Right ventricle myocardium inferior (tissue), 1 donor: ENCODE measurements around the gene MGAM2. TPM values are rescaled to one million over a fixed set of nuclear protein-coding genes. Genes with fewer than 3 reads are reported as not detected.

Experiments
- ATAC-seq: fragments of 200-7000 bp; cut with Tn5 transposase; one replicate; pipeline ENCODE4 v1.9.1; 2020; ENCODE audit warnings: mild to moderate bottlenecking, moderate library complexity
- DNase-seq: peaks from one replicate; pipeline ENCODE4 v3.0.0; 2021; ENCODE audit errors: missing footprints
- intact Hi-C: fragments of 100-400 bp; cut with DNase I; formaldehyde crosslinking; loops from one replicate; pipeline ENCODE4 v1.11.0; 2022
- total RNA-seq: library from RNA; stranded (reverse); fragmentation: NEBNext Ultra II Directional; extraction: Animal tissue kit (Norgen Biotek cat#: 25700); gene quantifications from one replicate; pipeline ENCODE4 v1.2.1, GENCODE V29; 2021
- donor health status: DM: no; HTN: yes; CAD: no; lungs with severe emphysema.

The MGAM2 gene
- total RNA-seq, 1 donor from 2014 or later = 0.11 TPM

GRCh38 chr7:142110638-142111037, 880 bp upstream of the MGAM2 start:
- intact Hi-C loops = no loop called here
- DNase-seq (no peak), ATAC-seq (no peak)

GRCh38 chr7:142112086-142112485, 568 bp downstream of the MGAM2 start:
- intact Hi-C loops = no loop called here
- no peak for DNase-seq
- ATAC-seq = no peak

GRCh38 chr7:142114207-142114606, 2.7 kb downstream of the MGAM2 start:
- DNase-seq (no peak), ATAC-seq (no peak)
- intact Hi-C loops = no loop called here

- no peak for DNase-seq
- intact Hi-C loops = no loop called here
- ATAC-seq = no peak
Measured at GRCh38 chr7:142120524-142120923, 9.0 kb downstream of the MGAM2 start.

GRCh38 chr7:142123184-142123583, 11.7 kb downstream of the MGAM2 start:
- no peak for DNase-seq
- intact Hi-C loops = no loop called here
- ATAC-seq = no peak

- intact Hi-C loops = no loop called here
- no peak for ATAC-seq
- DNase-seq = no peak
Measured at GRCh38 chr7:142125256-142125955, 13.9 kb downstream of the MGAM2 start.

GRCh38 chr7:142130267-142130666, 18.7 kb downstream of the MGAM2 start:
- no peak for DNase-seq
- no peak for ATAC-seq
- intact Hi-C loops = no loop called here

- intact Hi-C loops = no loop called here
- ATAC-seq (no peak), DNase-seq (no peak)
Measured at GRCh38 chr7:142131439-142132185, 20.1 kb downstream of the MGAM2 start.

- intact Hi-C loops = no loop called here
- ATAC-seq (no peak), DNase-seq (no peak)
Measured at GRCh38 chr7:142133731-142134148, 22.2 kb downstream of the MGAM2 start.

GRCh38 chr7:142134909-142135308, 23.4 kb downstream of the MGAM2 start:
- ATAC-seq (no peak), DNase-seq (no peak)
- intact Hi-C loops = no loop called here

GRCh38 chr7:142138996-142139395, 27.5 kb downstream of the MGAM2 start:
- ATAC-seq = no peak
- no peak for DNase-seq
- intact Hi-C loops = no loop called here

- intact Hi-C loops = no loop called here
- DNase-seq = no peak
- ATAC-seq = no peak
Measured at GRCh38 chr7:142139597-142140400, 28.3 kb downstream of the MGAM2 start.

GRCh38 chr7:142140401-142140959, 29.0 kb downstream of the MGAM2 start:
- ATAC-seq (no peak), DNase-seq (no peak)
- intact Hi-C loops = no loop called here

- no peak for DNase-seq
- intact Hi-C loops = no loop called here
- no peak for ATAC-seq
Measured at GRCh38 chr7:142142702-142143101, 31.2 kb downstream of the MGAM2 start.

- ATAC-seq (no peak), DNase-seq (no peak)
- intact Hi-C loops = no loop called here
Measured at GRCh38 chr7:142146124-142146523, 34.6 kb downstream of the MGAM2 start.

GRCh38 chr7:142150356-142150755, 38.8 kb downstream of the MGAM2 start:
- DNase-seq (no peak), ATAC-seq (no peak)
- intact Hi-C loops = no loop called here

- intact Hi-C loops = no loop called here
- DNase-seq (no peak), ATAC-seq (no peak)
Measured at GRCh38 chr7:142150869-142151268, 39.4 kb downstream of the MGAM2 start.

GRCh38 chr7:142152076-142152475, 40.6 kb downstream of the MGAM2 start:
- ATAC-seq = no peak
- DNase-seq = no peak

GRCh38 chr7:142153400-142153799, 41.9 kb downstream of the MGAM2 start:
- intact Hi-C loops = no loop called here
- no peak for DNase-seq
- no peak for ATAC-seq

More at GRCh38 chr7:142152076-142152475, 40.6 kb downstream of the MGAM2 start:
- intact Hi-C loops = no loop called here
